Liver (tissue), 3 donors: ENCODE data around the gene GAS6.
A peak's percentile ranks its signal among the peaks of the same experiment; 100 is the strongest.

Source experiments
- EGR1 ChIP-seq, 2 donors: IDR thresholded peaks; 2 replicates each; pipeline ENCODE4 v1.6.1; 2016 to 2018; ENCODE audit warnings: antibody characterized with exemption in 2 of 2, low read depth in 2 of 2
- FOXA1 ChIP-seq: IDR thresholded peaks from 2 replicates; pipeline ENCODE4 v1.6.1; 2016; ENCODE audit warnings: antibody characterized with exemption
- GABPA ChIP-seq, 2 donors: IDR thresholded peaks in 1 of 2; conservative IDR thresholded peaks in 1 of 2; 2 replicates each; pipeline ENCODE4 v1.6.1; 2016; ENCODE audit warnings: antibody characterized with exemption in 2 of 2, mild to moderate bottlenecking in 1 of 2, moderate library complexity in 1 of 2
- JUND ChIP-seq, 2 donors: IDR thresholded peaks; 2 replicates each; pipeline ENCODE4 v1.6.1; 2016; ENCODE audit warnings: antibody characterized with exemption in 2 of 2
- MAX ChIP-seq: IDR thresholded peaks from 2 replicates; pipeline ENCODE4 v1.6.1; 2016; ENCODE audit warnings: antibody characterized with exemption
- RAD21 ChIP-seq, 2 donors: IDR thresholded peaks; 2 replicates each; pipeline ENCODE4 v1.6.1; 2016; ENCODE audit warnings: antibody characterized with exemption in 2 of 2, mild to moderate bottlenecking in 2 of 2
- SP1 ChIP-seq: IDR thresholded peaks from 2 replicates; pipeline ENCODE4 v1.6.1; 2018; ENCODE audit warnings: antibody characterized with exemption, mild to moderate bottlenecking
- TAF1 ChIP-seq: conservative IDR thresholded peaks from 2 replicates; pipeline ENCODE4 v1.6.1; 2016; ENCODE audit warnings: antibody characterized with exemption, mild to moderate bottlenecking
- YY1 ChIP-seq: IDR thresholded peaks from 2 replicates; pipeline ENCODE4 v1.6.1; 2016; ENCODE audit warnings: antibody characterized with exemption, mild to moderate bottlenecking
- TF ChIP-seq, protein P1 (sequence below): fragments of 150-350 bp; IDR thresholded peaks from 2 replicates; pipeline ENCODE4 v1.5.1; 2017; ENCODE audit warnings: improper control_type of control experiment, low read depth, low read length; ENCODE audit not compliant: missing input control
- TF ChIP-seq, protein P2 (sequence below): IDR thresholded peaks from 2 replicates; pipeline ENCODE4 v1.6.1; 2016; ENCODE audit warnings: antibody characterized with exemption, mild to moderate bottlenecking
- TF ChIP-seq, protein P3 (sequence below): IDR thresholded peaks from 2 replicates; pipeline ENCODE4 v1.6.1; 2016; ENCODE audit warnings: antibody characterized with exemption
- donor health status: healthy.
- donor health status: healthy.

- TF ChIP-seq SP1 (no peak), EGR1 (IDR thresholded peaks at IDR 0.05; ENCODE audit: low read depth in 2 of 2) (peak in 1 of 2 donors; percentile 26), TAF1 (no peak), GABPA (IDR thresholded peaks at IDR 0.05 in 1 of 2, conservative IDR thresholded peaks at IDR 0.05 in 1 of 2) (no peak), RAD21 (IDR thresholded peaks at IDR 0.05) (no peak), MAX (no peak), JUND (IDR thresholded peaks at IDR 0.05) (peak in 1 of 2 donors; percentile 97), YY1 (no peak), FOXA1 (peak; percentile 41)
- TF ChIP-seq, protein P1, sequence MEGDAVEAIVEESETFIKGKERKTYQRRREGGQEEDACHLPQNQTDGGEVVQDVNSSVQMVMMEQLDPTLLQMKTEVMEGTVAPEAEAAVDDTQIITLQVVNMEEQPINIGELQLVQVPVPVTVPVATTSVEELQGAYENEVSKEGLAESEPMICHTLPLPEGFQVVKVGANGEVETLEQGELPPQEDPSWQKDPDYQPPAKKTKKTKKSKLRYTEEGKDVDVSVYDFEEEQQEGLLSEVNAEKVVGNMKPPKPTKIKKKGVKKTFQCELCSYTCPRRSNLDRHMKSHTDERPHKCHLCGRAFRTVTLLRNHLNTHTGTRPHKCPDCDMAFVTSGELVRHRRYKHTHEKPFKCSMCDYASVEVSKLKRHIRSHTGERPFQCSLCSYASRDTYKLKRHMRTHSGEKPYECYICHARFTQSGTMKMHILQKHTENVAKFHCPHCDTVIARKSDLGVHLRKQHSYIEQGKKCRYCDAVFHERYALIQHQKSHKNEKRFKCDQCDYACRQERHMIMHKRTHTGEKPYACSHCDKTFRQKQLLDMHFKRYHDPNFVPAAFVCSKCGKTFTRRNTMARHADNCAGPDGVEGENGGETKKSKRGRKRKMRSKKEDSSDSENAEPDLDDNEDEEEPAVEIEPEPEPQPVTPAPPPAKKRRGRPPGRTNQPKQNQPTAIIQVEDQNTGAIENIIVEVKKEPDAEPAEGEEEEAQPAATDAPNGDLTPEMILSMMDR, result no peak
- TF ChIP-seq, protein P2, sequence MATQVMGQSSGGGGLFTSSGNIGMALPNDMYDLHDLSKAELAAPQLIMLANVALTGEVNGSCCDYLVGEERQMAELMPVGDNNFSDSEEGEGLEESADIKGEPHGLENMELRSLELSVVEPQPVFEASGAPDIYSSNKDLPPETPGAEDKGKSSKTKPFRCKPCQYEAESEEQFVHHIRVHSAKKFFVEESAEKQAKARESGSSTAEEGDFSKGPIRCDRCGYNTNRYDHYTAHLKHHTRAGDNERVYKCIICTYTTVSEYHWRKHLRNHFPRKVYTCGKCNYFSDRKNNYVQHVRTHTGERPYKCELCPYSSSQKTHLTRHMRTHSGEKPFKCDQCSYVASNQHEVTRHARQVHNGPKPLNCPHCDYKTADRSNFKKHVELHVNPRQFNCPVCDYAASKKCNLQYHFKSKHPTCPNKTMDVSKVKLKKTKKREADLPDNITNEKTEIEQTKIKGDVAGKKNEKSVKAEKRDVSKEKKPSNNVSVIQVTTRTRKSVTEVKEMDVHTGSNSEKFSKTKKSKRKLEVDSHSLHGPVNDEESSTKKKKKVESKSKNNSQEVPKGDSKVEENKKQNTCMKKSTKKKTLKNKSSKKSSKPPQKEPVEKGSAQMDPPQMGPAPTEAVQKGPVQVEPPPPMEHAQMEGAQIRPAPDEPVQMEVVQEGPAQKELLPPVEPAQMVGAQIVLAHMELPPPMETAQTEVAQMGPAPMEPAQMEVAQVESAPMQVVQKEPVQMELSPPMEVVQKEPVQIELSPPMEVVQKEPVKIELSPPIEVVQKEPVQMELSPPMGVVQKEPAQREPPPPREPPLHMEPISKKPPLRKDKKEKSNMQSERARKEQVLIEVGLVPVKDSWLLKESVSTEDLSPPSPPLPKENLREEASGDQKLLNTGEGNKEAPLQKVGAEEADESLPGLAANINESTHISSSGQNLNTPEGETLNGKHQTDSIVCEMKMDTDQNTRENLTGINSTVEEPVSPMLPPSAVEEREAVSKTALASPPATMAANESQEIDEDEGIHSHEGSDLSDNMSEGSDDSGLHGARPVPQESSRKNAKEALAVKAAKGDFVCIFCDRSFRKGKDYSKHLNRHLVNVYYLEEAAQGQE, result peak; percentile 53
- TF ChIP-seq, protein P3, sequence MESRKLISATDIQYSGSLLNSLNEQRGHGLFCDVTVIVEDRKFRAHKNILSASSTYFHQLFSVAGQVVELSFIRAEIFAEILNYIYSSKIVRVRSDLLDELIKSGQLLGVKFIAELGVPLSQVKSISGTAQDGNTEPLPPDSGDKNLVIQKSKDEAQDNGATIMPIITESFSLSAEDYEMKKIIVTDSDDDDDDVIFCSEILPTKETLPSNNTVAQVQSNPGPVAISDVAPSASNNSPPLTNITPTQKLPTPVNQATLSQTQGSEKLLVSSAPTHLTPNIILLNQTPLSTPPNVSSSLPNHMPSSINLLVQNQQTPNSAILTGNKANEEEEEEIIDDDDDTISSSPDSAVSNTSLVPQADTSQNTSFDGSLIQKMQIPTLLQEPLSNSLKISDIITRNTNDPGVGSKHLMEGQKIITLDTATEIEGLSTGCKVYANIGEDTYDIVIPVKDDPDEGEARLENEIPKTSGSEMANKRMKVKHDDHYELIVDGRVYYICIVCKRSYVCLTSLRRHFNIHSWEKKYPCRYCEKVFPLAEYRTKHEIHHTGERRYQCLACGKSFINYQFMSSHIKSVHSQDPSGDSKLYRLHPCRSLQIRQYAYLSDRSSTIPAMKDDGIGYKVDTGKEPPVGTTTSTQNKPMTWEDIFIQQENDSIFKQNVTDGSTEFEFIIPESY, result no peak
Observed at GRCh38 chr13:113832205-113832604, 31.7 kb downstream of the GAS6 start.
